ENCODE measurements around the gene MYO6.

- no peak for TF ChIP-seq CTCF (IDR thresholded peaks at IDR 0.05)
- TF ChIP-seq POLR2A (IDR thresholded peaks at IDR 0.05) = no peak
- TF ChIP-seq POLR2AphosphoS5 (IDR thresholded peaks at IDR 0.05) = no peak
- no peak for TF ChIP-seq EP300 (IDR thresholded peaks at IDR 0.05; ENCODE audit: low read depth)
Observed at GRCh38 chr6:75922226-75922625, 173.2 kb downstream of the MYO6 start.
